DOHH2 (cell line): ENCODE measurements around the gene TUBA8.

Experiments used
- H3F3A ChIP-seq: fragments of 200-600 bp; sonication (generic), shearing (Covaris generic); 2 replicates; pipeline ENCODE4 v1.6.0; 2016; ENCODE audit warnings: antibody characterized with exemption, mild to moderate bottlenecking; ENCODE audit not compliant: control insufficient read depth, insufficient read depth
- H3K27ac ChIP-seq: fragments of 200-600 bp; sonication (generic); 2 replicates; pipeline ENCODE4 v1.5.1; 2014; ENCODE audit warnings: low read depth, mild to moderate bottlenecking, low read length, moderate library complexity
- H3K27me3 ChIP-seq: fragments of 200-600 bp; sonication (generic); 2 replicates; pipeline ENCODE4 v1.6.1; 2014; ENCODE audit warnings: mild to moderate bottlenecking, low read length, mixed read lengths; ENCODE audit not compliant: control insufficient read depth
- H3K36me3 ChIP-seq: fragments of 200-600 bp; sonication (generic); 2 replicates; pipeline ENCODE4 v1.6.1; 2014; ENCODE audit warnings: mild to moderate bottlenecking, low read length, moderate library complexity, mixed read lengths; ENCODE audit not compliant: control insufficient read depth
- H3K4me1 ChIP-seq: fragments of 200-600 bp; sonication (generic); 2 replicates; pipeline ENCODE4 v1.6.1; 2014; ENCODE audit warnings: mild to moderate bottlenecking, low read length, mixed read lengths; ENCODE audit not compliant: control insufficient read depth
- H3K4me2 ChIP-seq: fragments of 200-600 bp; sonication (generic); 2 replicates; pipeline ENCODE4 v1.6.0; 2014; ENCODE audit warnings: mild to moderate bottlenecking, low read length, moderate library complexity
- H3K4me3 ChIP-seq: fragments of 200-600 bp; sonication (generic); 2 replicates; pipeline ENCODE4 v1.5.1; 2014; ENCODE audit warnings: mild to moderate bottlenecking, low read length, mixed read lengths
- H3K79me2 ChIP-seq: fragments of 200-600 bp; sonication (generic); 2 replicates; pipeline ENCODE4 v1.6.1; 2014; ENCODE audit warnings: mild to moderate bottlenecking, low read length, mixed read lengths; ENCODE audit not compliant: control insufficient read depth
- H3K9me2 ChIP-seq: fragments of 200-600 bp; sonication (generic); replicated peaks from 2 replicates; pipeline ENCODE4 v1.6.1; 2014; ENCODE audit warnings: mild to moderate bottlenecking, low read length, mixed read lengths; ENCODE audit not compliant: control insufficient read depth
- H3K9me3 ChIP-seq: fragments of 200-600 bp; sonication (generic); 2 replicates; pipeline ENCODE4 v1.6.1; 2014; ENCODE audit warnings: antibody characterized with exemption, low read length, mixed read lengths; ENCODE audit not compliant: control insufficient read depth, insufficient read depth
- H4K20me1 ChIP-seq: fragments of 200-600 bp; sonication (generic); 2 replicates; pipeline ENCODE4 v1.6.0; 2014; ENCODE audit warnings: low read depth, mild to moderate bottlenecking, antibody characterized with exemption, low read length, moderate library complexity; ENCODE audit not compliant: control insufficient read depth, insufficient read depth
- EZH2phosphoT487 ChIP-seq: fragments of 200-600 bp; sonication (generic); IDR thresholded peaks from 2 replicates; pipeline ENCODE4 v1.6.1; 2017; ENCODE audit warnings: borderline replicate concordance, mild to moderate bottlenecking, antibody characterized with exemption, low read length, moderate library complexity, mixed read lengths
- TF ChIP-seq, protein P1 (sequence below): fragments of 200-600 bp; sonication (generic); IDR thresholded peaks from one replicate; pipeline ENCODE4 v1.5.1; 2014; ENCODE audit warnings: antibody characterized with exemption, mild to moderate bottlenecking, low read depth, low read length; ENCODE audit not compliant: poor library complexity, severe bottlenecking

Gene TUBA8

GRCh38 chr22:18093661-18094060, 16.9 kb upstream of the TUBA8 start:
- no peaks in the 10 kb centered on the region for H3F3A ChIP-seq
- no peak for TF ChIP-seq EZH2phosphoT487
- TF ChIP-seq, protein P1, sequence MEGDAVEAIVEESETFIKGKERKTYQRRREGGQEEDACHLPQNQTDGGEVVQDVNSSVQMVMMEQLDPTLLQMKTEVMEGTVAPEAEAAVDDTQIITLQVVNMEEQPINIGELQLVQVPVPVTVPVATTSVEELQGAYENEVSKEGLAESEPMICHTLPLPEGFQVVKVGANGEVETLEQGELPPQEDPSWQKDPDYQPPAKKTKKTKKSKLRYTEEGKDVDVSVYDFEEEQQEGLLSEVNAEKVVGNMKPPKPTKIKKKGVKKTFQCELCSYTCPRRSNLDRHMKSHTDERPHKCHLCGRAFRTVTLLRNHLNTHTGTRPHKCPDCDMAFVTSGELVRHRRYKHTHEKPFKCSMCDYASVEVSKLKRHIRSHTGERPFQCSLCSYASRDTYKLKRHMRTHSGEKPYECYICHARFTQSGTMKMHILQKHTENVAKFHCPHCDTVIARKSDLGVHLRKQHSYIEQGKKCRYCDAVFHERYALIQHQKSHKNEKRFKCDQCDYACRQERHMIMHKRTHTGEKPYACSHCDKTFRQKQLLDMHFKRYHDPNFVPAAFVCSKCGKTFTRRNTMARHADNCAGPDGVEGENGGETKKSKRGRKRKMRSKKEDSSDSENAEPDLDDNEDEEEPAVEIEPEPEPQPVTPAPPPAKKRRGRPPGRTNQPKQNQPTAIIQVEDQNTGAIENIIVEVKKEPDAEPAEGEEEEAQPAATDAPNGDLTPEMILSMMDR = no peak
- no peaks in the 10 kb centered on the region for H3K79me2 ChIP-seq
- no peak overlapping the region for H3K4me2 ChIP-seq
- no peaks in the 10 kb centered on the region for H3K27me3 ChIP-seq
- H3K9me2 ChIP-seq = no peaks in the 10 kb centered on the region
- no peaks in the 10 kb centered on the region for H3K4me1 ChIP-seq
- H3K9me3 ChIP-seq = no peaks in the 10 kb centered on the region
- peaks cover 31% of the 10 kb centered on the region for H3K36me3 ChIP-seq
- no peaks in the 10 kb centered on the region for H4K20me1 ChIP-seq
- no peak overlapping the region for H3K27ac ChIP-seq
- no peak overlapping the region for H3K4me3 ChIP-seq

GRCh38 chr22:18095101-18095805, 15.4 kb upstream of the TUBA8 start:
- H3K4me1 ChIP-seq = no peaks in the 10 kb centered on the region
- no peak overlapping the region for H3K4me2 ChIP-seq
- no peaks in the 10 kb centered on the region for H4K20me1 ChIP-seq
- H3K36me3 ChIP-seq = peaks cover 21% of the 10 kb centered on the region
- no peak overlapping the region for H3K4me3 ChIP-seq
- no peaks in the 10 kb centered on the region for H3K27me3 ChIP-seq
- H3F3A ChIP-seq = no peaks in the 10 kb centered on the region
- H3K79me2 ChIP-seq = no peaks in the 10 kb centered on the region
- H3K27ac ChIP-seq = no peak overlapping the region
- no peaks in the 10 kb centered on the region for H3K9me3 ChIP-seq
- TF ChIP-seq, protein P1 = no peak
- no peak for TF ChIP-seq EZH2phosphoT487
- no peaks in the 10 kb centered on the region for H3K9me2 ChIP-seq

DNA sequence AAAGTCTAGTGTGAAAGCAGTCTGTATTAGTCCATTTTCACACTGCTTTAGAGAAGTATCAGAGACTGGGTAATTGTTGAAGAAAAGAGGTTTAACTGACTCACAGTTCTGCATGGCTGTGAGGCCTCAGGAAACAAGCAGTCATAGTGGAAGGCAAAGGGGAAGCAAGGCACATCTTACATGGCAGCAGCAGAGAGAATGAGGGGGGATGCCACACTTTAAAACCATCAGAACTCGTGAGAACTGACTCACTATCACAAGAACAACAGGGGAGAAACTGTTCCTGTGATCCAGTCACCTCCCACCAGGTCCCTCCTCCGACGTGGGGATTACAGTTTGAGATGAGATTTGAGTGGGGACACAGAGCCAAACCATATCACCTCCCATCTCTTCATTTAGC, 13.8 kb upstream of the TUBA8 start:
- Histone ChIP-seq H3K36me3 (peaks cover 8% of the 10 kb centered on the region), H3F3A (no peaks in the 10 kb centered on the region), H3K4me1 (no peaks in the 10 kb centered on the region)

More for the DNA sequence above, 13.8 kb upstream of the TUBA8 start:
- no peaks in the 10 kb centered on the region for H3K9me2 ChIP-seq
- no peak overlapping the region for H3K4me2 ChIP-seq
- no peak overlapping the region for H3K27ac ChIP-seq
- H3K4me3 ChIP-seq = no peak overlapping the region
- no peak for TF ChIP-seq EZH2phosphoT487
- TF ChIP-seq, protein P1 = no peak
- H3K27me3 ChIP-seq = no peaks in the 10 kb centered on the region
- no peaks in the 10 kb centered on the region for H3K9me3 ChIP-seq
- no peaks in the 10 kb centered on the region for H3K79me2 ChIP-seq
- no peaks in the 10 kb centered on the region for H4K20me1 ChIP-seq
